Skin epidermis (tissue), 12 donors: Measurements from ENCODE around the gene CACNA1S.

ENCODE experiments used
- H3K27ac ChIP-seq, 21 experiments: fragments of 200-600 bp; sonication (generic) in 11 of 21; one replicate each; pipeline ENCODE4 v1.5.0; 2020; ENCODE audit warnings: mild to moderate bottlenecking in 3 of 21, inconsistent platforms in 2 of 21, moderate library complexity in 2 of 21
- H3K4me3 ChIP-seq, 7 experiments: fragments of 200-600 bp; sonication (generic) in 2 of 7; one replicate each; pipeline ENCODE4 v1.5.0; 2020; ENCODE audit warnings: inconsistent platforms in 2 of 7, mild to moderate bottlenecking in 2 of 7, moderate library complexity in 1 of 7

The CACNA1S gene

DNA sequence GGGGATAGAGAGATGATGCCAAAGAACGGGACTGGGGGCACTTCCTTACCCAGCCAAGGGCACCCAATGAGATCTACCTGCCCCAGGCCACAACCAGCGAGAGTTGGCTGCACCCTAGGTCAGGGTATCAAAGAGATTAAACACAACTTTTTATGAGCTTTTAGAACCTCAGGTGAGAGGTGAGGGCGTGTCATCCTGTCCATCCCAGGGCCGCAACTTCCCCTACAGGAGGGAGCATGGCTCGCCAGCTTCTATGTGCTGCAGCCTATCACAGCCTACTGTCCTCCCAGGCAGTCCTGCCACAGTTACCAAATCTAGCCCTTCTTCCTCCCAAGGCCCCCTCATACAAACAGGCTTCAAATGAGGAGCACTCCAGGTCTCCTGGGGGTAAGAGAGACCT is 29.2 kb upstream of the CACNA1S start:
- H3K4me3 ChIP-seq = no peak overlapping the region
- peak overlapping the region in 1 of 21 experiments; percentile 38 for H3K27ac ChIP-seq

- no peak overlapping the region for H3K27ac ChIP-seq
- no peak overlapping the region for H3K4me3 ChIP-seq
Measured at GRCh38 chr1:201140941-201141260, 28.7 kb upstream of the CACNA1S start.

- Histone ChIP-seq H3K27ac (no peak overlapping the region), H3K4me3 (no peak overlapping the region)
Measured at GRCh38 chr1:201140235-201140940, 28.2 kb upstream of the CACNA1S start.

GRCh38 chr1:201139756-201140155 is 27.5 kb upstream of the CACNA1S start:
- H3K27ac ChIP-seq = no peak overlapping the region
- H3K4me3 ChIP-seq = no peak overlapping the region

DNA sequence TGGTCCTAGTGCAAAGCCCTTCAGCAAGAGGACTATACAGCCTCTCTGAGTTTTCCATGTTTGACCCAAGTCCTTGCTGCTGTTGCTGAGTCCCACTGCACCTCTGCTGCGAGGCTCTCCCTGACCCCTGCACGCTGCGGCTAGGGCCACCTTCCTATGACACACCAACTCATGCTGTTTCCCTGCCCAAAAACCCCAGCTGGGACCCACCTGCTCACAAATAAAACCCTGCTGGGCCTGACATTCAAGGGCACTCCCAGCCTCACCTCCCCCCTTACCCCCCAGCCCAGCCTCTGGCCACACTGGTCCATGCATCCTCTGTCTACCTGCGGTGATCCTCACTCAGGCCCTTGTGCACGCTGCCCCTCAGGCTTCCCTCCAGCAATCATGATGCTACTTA is 27.1 kb upstream of the CACNA1S start:
- no peak overlapping the region for H3K4me3 ChIP-seq
- peak overlapping the region in 1 of 21 experiments; percentile 72 for H3K27ac ChIP-seq

DNA sequence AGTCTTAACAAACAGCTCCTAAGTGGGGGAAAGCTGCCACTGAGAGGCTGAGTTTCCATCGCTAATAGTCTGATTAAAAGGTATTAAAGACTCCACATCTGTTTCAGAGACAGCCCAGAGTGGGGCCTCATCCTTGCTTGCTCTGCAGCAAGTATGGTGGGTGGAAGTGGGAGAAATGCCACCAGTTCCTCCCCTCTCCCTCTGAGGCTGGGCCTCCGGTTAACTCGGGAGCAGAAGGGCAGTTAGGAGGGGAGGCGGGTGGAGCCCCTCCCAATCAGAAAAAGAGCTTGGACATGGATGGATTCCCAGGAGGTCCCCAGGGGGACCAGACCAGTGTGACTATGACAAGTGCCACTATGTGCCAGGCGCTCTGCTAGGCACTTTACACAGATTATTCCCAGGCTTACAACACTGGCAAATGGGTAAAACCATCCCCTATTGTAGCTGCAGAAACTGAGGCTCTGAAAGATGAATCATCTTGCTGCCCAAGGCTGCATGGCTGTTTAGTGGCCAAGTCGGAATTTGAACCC is 26.1 kb upstream of the CACNA1S start:
- H3K4me3 ChIP-seq = no peak overlapping the region
- H3K27ac ChIP-seq = peak overlapping the region in 6 of 21 experiments; percentile 8 to 74 (median 62)

DNA sequence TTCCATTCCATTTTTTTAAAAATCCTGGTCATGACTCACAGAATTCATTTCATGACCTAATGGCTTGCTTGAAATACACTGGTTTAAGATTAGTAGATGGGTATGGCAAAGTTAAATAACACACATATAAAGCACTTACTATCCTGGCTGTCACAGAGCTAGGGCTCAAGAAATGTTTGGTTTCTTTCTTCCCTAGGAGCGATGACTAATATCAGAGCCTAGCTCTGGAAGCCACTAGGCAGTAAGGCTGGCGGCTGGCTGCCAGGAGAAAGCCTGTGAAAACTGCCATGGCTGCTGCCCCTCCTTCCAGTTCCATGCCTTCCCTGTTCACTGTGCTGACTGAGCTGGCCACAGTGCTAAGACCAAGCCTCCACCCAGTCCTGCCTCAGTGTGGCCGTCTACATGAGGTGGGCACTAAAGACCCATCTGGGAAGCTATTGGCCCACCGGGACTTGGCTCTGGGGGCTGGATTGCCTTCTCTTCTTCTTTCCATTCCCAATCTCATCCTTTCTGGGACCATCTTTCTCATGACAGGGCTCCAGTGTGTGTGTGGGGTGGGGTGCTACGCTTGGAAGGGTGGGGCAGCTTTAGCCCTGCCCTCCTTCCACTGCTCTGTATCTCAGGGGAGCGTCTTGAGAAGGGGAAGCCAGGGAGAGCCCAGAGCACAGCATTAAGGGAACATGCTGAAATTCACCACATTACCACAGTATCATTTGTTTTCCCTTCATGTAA is 25.5 kb upstream of the CACNA1S start:
- no peak overlapping the region for H3K4me3 ChIP-seq
- peak overlapping the region in 7 of 21 experiments; percentile 33 to 74 (median 58) for H3K27ac ChIP-seq

- Histone ChIP-seq H3K27ac (peak overlapping the region in 6 of 21 experiments; percentile 14 to 71 (median 44)), H3K4me3 (no peak overlapping the region)
Measured at GRCh38 chr1:201137024-201137392, 24.8 kb upstream of the CACNA1S start.

DNA sequence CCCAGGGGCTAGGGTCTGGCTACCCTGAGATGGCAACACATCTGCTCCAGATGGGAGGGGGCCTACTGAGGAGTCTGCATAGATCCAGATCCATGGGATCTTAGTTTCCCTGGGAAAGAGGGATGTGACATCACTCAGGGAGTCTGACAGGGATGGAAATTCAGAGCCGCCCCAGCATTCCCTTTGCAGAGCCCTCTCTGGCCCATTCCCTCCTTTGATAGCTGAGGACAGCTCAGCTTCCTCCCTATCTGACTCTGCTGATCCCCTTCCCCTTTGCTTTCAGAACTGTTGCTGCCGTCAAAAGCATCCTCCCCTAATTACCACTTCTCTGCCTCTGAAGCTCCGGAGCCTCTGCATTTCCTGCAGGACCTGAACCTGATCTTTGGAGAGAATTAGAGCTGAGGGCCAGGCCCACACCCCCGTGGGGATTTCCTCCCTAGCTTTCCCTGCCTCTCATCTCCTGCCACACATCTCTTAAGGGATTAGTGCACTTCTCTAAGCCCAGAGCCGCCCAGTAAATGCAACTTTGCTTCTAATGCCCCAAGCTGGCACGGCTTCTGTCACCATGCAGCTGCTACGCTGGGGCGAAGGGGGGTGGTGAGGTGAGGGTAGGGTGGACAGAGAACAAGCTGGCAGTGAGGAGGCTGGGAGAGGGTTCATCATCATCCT is 24.3 kb upstream of the CACNA1S start:
- H3K4me3 ChIP-seq = no peak overlapping the region
- H3K27ac ChIP-seq = peak overlapping the region in 6 of 21 experiments; percentile 14 to 71 (median 44)

DNA sequence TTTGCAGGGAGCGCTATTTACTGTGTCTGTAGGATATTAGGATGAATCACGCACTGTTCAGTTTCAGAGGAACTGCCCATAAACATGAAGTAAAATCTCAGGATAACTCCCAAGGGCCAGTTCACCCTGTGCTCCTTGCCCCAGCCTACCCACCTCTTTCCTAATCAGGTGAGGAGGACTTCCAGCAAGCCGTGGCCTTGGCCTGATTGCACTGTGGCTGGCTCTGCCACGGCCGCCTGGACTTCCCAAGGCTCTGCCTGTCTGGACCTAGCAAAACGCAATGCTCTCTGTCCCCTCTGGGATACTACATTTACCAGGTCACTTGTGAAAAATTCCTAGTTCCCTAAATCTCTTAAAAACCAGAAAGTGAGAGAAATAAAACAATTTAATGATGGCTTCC is 22.2 kb upstream of the CACNA1S start:
- Histone ChIP-seq H3K27ac (no peak overlapping the region), H3K4me3 (no peak overlapping the region)

GRCh38 chr1:201131398-201131797 is 19.2 kb upstream of the CACNA1S start:
- Histone ChIP-seq H3K4me3 (no peak overlapping the region), H3K27ac (no peak overlapping the region)

- Histone ChIP-seq H3K27ac (no peak overlapping the region), H3K4me3 (no peak overlapping the region)
Measured at GRCh38 chr1:201128962-201129361, 16.7 kb upstream of the CACNA1S start.

- no peak overlapping the region for H3K27ac ChIP-seq
Measured at GRCh38 chr1:201128476-201128875, 16.2 kb upstream of the CACNA1S start.

GRCh38 chr1:201127755-201128455 is 15.7 kb upstream of the CACNA1S start:
- H3K4me3 ChIP-seq = no peak overlapping the region

More at GRCh38 chr1:201128476-201128875, 16.2 kb upstream of the CACNA1S start:
- H3K4me3 ChIP-seq = no peak overlapping the region

GRCh38 chr1:201126832-201127754 is 14.9 kb upstream of the CACNA1S start, which contains the start of gene ASCL5:
ASCL5 (minus strand) TSS chr1:201127184; CDS start chr1:201115372, 11,812 bp downstream.
- H3K27ac ChIP-seq = no peak within 1 kb of the TSS
- H3K4me3 ChIP-seq = no peak within 1 kb of the TSS

More at GRCh38 chr1:201127755-201128455, 15.7 kb upstream of the CACNA1S start:
- no peak overlapping the region for H3K27ac ChIP-seq

DNA sequence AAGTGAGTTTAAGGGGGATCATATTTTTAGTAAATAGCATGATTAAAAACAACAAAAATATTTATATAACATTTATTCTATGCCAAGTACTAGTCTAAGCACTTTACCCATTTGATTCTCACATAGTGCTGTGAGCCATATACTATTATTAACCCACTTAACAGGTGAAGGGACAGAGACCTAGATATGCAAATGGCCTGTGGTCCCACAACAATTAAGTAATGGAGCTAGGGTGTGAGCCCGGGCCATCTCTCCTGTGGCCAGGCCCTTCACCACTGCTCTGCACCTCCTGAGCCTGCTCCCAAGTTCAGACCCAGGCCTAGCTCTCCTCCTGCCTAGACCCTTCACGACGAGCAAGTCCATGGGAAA is 14.2 kb upstream of the CACNA1S start:
- no peak overlapping the region for H3K27ac ChIP-seq
- H3K4me3 ChIP-seq = no peak overlapping the region

DNA sequence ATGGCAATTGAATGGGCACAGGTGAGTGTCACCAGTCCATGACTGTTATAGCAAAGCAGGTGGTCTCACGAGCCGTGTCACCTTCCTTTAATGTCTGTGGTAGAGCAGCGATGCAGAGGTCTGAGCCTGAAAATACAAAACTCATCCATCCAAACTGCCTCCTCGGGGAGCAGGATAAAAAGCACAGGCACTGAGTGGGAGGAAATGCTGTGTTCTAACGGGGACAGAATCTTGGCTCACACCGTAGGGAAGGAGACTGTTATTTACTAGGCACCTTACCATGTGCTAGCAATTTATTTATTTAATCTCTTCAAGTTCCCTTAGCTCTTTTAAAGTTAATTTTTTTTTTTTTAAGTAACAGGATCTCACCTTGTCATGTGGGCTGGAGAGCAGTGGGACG is 13.6 kb upstream of the CACNA1S start:
- no peak overlapping the region for H3K27ac ChIP-seq

GRCh38 chr1:201125019-201125418 is 12.8 kb upstream of the CACNA1S start:
- no peak overlapping the region for H3K4me3 ChIP-seq
- H3K27ac ChIP-seq = no peak overlapping the region

More for the DNA sequence above, 13.6 kb upstream of the CACNA1S start:
- no peak overlapping the region for H3K4me3 ChIP-seq

DNA sequence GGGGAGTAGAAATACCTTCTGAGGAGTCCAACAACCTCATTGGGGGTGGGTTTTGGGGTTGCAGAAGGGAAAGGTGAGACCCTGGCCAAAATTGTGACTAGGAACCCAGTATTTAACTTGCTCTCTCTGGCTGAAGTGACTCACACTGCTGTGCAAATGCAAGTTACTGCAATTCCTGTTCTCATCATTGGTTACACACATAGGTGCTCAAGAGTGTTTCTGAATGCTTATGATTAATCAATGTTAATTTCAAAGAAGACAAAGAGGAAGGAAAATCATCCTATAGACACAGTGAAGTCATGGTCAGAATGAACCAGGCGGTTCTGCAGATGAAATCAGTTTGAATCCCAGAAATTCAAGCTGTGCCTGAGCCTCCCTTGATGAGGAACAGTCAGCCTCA is 11.6 kb upstream of the CACNA1S start:
- Histone ChIP-seq H3K27ac (no peak overlapping the region), H3K4me3 (no peak overlapping the region)
